Measurements from ENCODE around the gene DNAJB2.

Gene DNAJB2

DNA sequence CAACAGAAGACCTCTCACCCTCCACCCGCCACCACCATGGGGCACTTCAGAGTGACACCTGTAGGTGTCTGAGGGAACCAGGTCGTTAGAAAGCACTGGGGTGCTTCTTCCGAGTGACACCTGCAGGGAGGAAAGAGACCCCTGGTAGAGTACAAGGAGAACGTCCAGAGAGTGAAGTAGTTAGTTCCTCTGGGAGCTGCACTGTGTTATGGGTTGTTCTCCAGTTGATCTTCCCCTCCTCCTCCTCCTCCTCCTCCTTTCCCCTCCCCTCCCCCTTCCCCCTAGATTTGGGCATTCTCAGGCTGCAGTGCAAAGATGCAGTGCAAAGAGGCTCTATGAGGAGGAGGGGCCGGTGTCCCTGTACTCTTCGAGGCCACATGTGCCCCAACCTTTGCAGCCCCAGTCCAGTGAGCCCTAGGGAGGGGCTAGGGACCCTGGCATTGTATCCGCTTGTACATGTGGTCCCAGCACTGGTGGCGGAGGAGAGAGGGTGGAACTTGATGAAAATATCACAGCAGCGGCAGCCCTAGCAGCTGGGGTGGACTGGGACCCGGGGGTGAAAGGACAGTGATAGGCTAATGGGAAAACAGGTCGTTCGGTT, 850 bp downstream of the DNAJB2 start:
- TF ChIP-seq CTCF (IDR thresholded peaks at IDR 0.05; ENCODE audit: low read depth, low read length), result no peak
- H3K9me3 ChIP-seq, result no peaks in the 10 kb centered on the region
- H3K27me3 ChIP-seq, result no peaks in the 10 kb centered on the region
- peak overlapping the region; percentile 63 for H3K4me3 ChIP-seq (ENCODE audit: low read depth, low read length)
- H3K4me1 ChIP-seq, result peaks cover 11% of the 10 kb centered on the region
- H3K36me3 ChIP-seq, result no peaks in the 10 kb centered on the region
- DNase-seq, result no peak

DNA sequence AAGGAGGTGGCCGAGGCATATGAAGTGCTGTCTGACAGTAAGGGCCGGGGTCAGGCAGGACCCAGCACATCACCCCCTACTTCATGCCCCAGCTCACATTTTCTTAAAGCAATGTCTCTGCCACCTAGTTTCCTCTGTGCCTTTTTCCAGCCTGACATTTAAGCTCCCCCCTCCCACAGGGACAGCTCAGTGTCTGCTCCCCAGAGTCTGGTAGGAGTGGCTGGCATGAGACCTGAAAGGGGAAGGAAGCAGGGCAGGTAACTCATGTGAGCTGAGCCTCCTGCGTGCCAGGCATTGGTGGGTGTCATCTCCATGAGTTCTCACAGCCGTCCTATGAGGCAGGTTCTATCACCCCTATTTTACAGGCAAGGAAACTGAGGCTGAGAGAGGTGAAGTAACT, 1.5 kb downstream of the DNAJB2 start:
- no peaks in the 10 kb centered on the region for H3K36me3 ChIP-seq
- no peaks in the 10 kb centered on the region for H3K9me3 ChIP-seq
- no peak for TF ChIP-seq CTCF (IDR thresholded peaks at IDR 0.05; ENCODE audit: low read depth, low read length)
- H3K4me3 ChIP-seq (ENCODE audit: low read depth, low read length), result no peak overlapping the region
- DNase-seq, result no peak
- no peaks in the 10 kb centered on the region for H3K27me3 ChIP-seq
- peaks cover 11% of the 10 kb centered on the region for H3K4me1 ChIP-seq

DNA sequence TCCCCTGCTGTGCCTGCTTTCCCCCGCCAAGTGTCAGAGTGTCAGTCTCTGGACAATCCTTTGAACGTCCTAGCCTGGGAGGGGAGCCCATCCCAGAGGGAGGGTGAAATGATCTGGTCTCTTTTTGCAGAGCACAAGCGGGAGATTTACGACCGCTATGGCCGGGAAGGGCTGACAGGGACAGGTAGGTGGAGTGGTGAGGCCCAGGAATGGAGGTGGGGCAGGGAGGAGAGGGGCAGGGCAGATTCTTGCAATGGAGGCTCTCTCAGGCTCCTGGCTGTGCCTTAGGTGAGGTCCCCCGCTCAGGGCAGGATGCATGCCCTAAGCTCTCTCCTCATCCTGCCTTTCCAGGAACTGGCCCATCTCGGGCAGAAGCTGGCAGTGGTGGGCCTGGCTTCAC, 2.4 kb downstream of the DNAJB2 start:
- Histone ChIP-seq H3K4me3 (ENCODE audit: low read depth, low read length) (no peak overlapping the region), H3K36me3 (no peaks in the 10 kb centered on the region), H3K9me3 (no peaks in the 10 kb centered on the region), H3K4me1 (peaks cover 11% of the 10 kb centered on the region), H3K27me3 (no peaks in the 10 kb centered on the region)
- TF ChIP-seq CTCF (IDR thresholded peaks at IDR 0.05; ENCODE audit: low read depth, low read length), result no peak
- no peak for DNase-seq

DNA sequence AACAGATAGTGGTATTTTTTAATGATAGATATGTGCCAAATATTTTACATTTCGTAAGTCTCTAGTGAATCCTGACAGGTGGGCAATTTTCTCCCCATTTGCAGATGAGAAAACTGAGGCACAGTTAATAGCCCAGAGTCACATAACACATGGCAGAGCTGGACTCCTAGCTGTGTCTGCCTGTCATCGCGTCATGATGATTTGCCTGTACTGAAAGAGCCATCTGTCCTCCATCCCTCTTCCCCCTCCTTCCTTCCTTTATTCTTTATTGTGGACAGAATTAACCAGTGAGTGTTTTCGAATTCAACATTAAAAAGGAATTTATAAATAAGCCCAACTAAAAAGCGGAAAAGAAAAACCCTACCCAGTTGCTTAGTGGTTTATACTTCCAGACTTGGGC, 3.2 kb downstream of the DNAJB2 start:
- TF ChIP-seq CTCF (IDR thresholded peaks at IDR 0.05; ENCODE audit: low read depth, low read length), result no peak
- no peaks in the 10 kb centered on the region; the same call in 1 of the 2 replicates for H3K36me3 ChIP-seq

DNA sequence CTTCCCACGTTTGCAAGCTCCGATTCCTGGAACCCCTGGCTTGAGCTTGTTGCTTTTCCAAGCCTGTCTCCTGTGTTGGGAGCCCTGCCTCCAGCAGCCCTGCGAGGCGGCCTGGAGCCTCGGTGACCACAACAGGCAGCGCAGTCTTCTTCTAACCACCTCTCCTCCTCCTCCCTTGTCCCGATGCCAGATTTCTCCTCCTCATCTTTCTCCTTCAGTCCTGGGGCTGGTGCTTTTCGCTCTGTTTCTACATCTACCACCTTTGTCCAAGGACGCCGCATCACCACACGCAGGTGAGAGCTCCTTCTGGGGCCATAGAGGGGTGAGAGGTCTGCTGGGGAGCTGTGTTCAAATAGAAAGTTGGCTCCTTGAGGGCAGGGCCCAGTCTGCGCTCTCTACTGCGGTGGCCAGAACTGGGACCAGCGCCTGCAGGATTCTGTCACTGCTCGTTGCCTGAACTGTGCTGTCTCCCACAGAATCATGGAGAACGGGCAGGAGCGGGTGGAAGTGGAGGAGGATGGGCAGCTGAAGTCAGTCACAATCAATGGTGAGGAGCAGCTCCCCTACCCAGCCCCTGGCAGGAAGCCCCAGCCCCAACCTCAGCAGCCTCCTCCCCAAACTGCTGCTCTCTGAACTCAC, 3.9 kb downstream of the DNAJB2 start:
- no peak for DNase-seq
- H3K36me3 ChIP-seq, result no peaks in the 10 kb centered on the region; the same call in 1 of the 2 replicates
- H3K9me3 ChIP-seq, result no peaks in the 10 kb centered on the region

More for the DNA sequence above, 3.2 kb downstream of the DNAJB2 start:
- Histone ChIP-seq H3K4me3 (ENCODE audit: low read depth, low read length) (no peak overlapping the region), H3K9me3 (no peaks in the 10 kb centered on the region), H3K27me3 (no peaks in the 10 kb centered on the region), H3K4me1 (peaks cover 11% of the 10 kb centered on the region)
- no peak for DNase-seq

More for the DNA sequence above, 3.9 kb downstream of the DNAJB2 start:
- no peak overlapping the region for H3K4me3 ChIP-seq (ENCODE audit: low read depth, low read length)
- peaks cover 9% of the 10 kb centered on the region for H3K4me1 ChIP-seq
- no peaks in the 10 kb centered on the region for H3K27me3 ChIP-seq
- TF ChIP-seq CTCF (IDR thresholded peaks at IDR 0.05; ENCODE audit: low read depth, low read length), result no peak
